NOMO-1 (cell line): ENCODE results near the gene ZNF639.
A peak's percentile ranks its signal among the peaks of the same experiment; 100 is the strongest.

Source experiments
- DNase-seq, 2 experiments: peaks; one replicate each; lab custom pipeline; 2025; ENCODE audit not compliant: unreplicated experiment in 2 of 2; lab: John Stamatoyannopoulos, UW

The ZNF639 gene

GRCh38 chr3:179309225-179310078 lies 13.4 kb upstream of the ZNF639 start:
- DNase-seq: peak in 1 of 2 experiments; percentile 19

GRCh38 chr3:179318876-179319275 lies 4.0 kb upstream of the ZNF639 start:
- DNase-seq: no peak

- peak; percentile 24 to 58 for DNase-seq
Observed at GRCh38 chr3:179321668-179322285, 1.1 kb upstream of the ZNF639 start.

GRCh38 chr3:179323197-179324110 lies 623 bp downstream of the ZNF639 start:
- peak; percentile 50 to 70 for DNase-seq

GRCh38 chr3:179324270-179324754 lies 1.5 kb downstream of the ZNF639 start:
- DNase-seq: no peak

GRCh38 chr3:179330438-179330837 lies 7.6 kb downstream of the ZNF639 start:
- no peak for DNase-seq

GRCh38 chr3:179332240-179332639 lies 9.4 kb downstream of the ZNF639 start:
- DNase-seq: no peak

GRCh38 chr3:179333084-179333483 lies 10.3 kb downstream of the ZNF639 start:
- DNase-seq: no peak

GRCh38 chr3:179336345-179336929 lies 13.6 kb downstream of the ZNF639 start:
- no peak for DNase-seq

- DNase-seq: peak; percentile 98 to 99
Observed at GRCh38 chr3:179347345-179348194, 24.7 kb downstream of the ZNF639 start, which contains the start of gene MFN1. TSS of gene MFN1 (plus strand) at chr3:179347709. CDS start at chr3:179348852, 1,143 bp downstream.

- DNase-seq: peak; percentile 78
Observed at GRCh38 chr3:179348325-179349013, 25.6 kb downstream of the ZNF639 start.

GRCh38 chr3:179355996-179356395 lies 33.2 kb downstream of the ZNF639 start:
- no peak for DNase-seq

- no peak for DNase-seq
Observed at GRCh38 chr3:179363332-179363731, 40.5 kb downstream of the ZNF639 start.

- DNase-seq: no peak
Observed at GRCh38 chr3:179369621-179370020, 46.8 kb downstream of the ZNF639 start.

GRCh38 chr3:179373938-179374337 lies 51.1 kb downstream of the ZNF639 start:
- DNase-seq: no peak

GRCh38 chr3:179375091-179375999 lies 52.5 kb downstream of the ZNF639 start:
- no peak for DNase-seq

GRCh38 chr3:179376474-179376873 lies 53.6 kb downstream of the ZNF639 start:
- no peak for DNase-seq
